GM19468 (cell line): ENCODE results near the gene AMY2A.
"Not testable (repeated sequence)": the region's sequence is repeated elsewhere in the genome, so short reads cannot be mapped to it uniquely, and the experiment has no call there.

ENCODE experiments used
- ATAC-seq: cut with Tn5 transposase; IDR thresholded peaks from one replicate; pipeline ENCODE4 v1.9.1; 2021; ENCODE audit warnings: mild to moderate bottlenecking, moderate library complexity, moderate number of reproducible peaks; ENCODE audit not compliant: unreplicated experiment; ENCODE audit errors: extremely low read depth

AMY2A gene

GRCh38 chr1:103616994-103617477 is at the start of gene AMY2A:
Gene AMY2A, plus strand, starts transcription at chr1:103617427. Its CDS starts 14 bp downstream, at chr1:103617441.
- not testable (repeated sequence) for ATAC-seq

- ATAC-seq, result no peak
These were observed 47.7 kb upstream of the AMY2A start for GRCh38 chr1:103569493-103569892.

- ATAC-seq, result not testable (repeated sequence)
These were observed 45.9 kb upstream of the AMY2A start, which contains the start of gene AMY2B for GRCh38 chr1:103571289-103571688. Gene AMY2B, plus strand, starts transcription at chr1:103571589. Its CDS starts 14 bp downstream, at chr1:103571603.

GRCh38 chr1:103576065-103576464 is 41.2 kb upstream of the AMY2A start:
- ATAC-seq, result no peak

GRCh38 chr1:103576784-103577183 is 40.4 kb upstream of the AMY2A start:
- not testable (repeated sequence) for ATAC-seq

GRCh38 chr1:103582464-103582863 is 34.8 kb upstream of the AMY2A start:
- no peak for ATAC-seq

GRCh38 chr1:103583887-103584286 is 33.3 kb upstream of the AMY2A start:
- ATAC-seq, result no peak

- ATAC-seq, result no peak
These were observed 32.7 kb upstream of the AMY2A start for GRCh38 chr1:103584537-103584936.

- ATAC-seq, result not testable (repeated sequence)
These were observed 14.5 kb upstream of the AMY2A start for GRCh38 chr1:103602740-103603139.

GRCh38 chr1:103616362-103616761 is 865 bp upstream of the AMY2A start:
- no peak for ATAC-seq

GRCh38 chr1:103627436-103627835 is 10.2 kb downstream of the AMY2A start:
- ATAC-seq, result not testable (repeated sequence)

- not testable (repeated sequence) for ATAC-seq
These were observed 24.0 kb downstream of the AMY2A start for GRCh38 chr1:103641194-103641593.

- ATAC-seq, result not testable (repeated sequence)
These were observed 26.7 kb downstream of the AMY2A start for GRCh38 chr1:103643908-103644307.

GRCh38 chr1:103650305-103650704 is 33.1 kb downstream of the AMY2A start:
- ATAC-seq, result not testable (repeated sequence)

GRCh38 chr1:103650889-103651288 is 33.7 kb downstream of the AMY2A start:
- not testable (repeated sequence) for ATAC-seq

- not testable (repeated sequence) for ATAC-seq
These were observed 36.9 kb downstream of the AMY2A start for GRCh38 chr1:103654133-103654532.

- ATAC-seq, result not testable (repeated sequence)
These were observed 38.2 kb downstream of the AMY2A start, which contains the start of gene AMY1A for GRCh38 chr1:103655460-103655859. Gene AMY1A, plus strand, starts transcription at chr1:103655760. Its CDS starts 571 bp downstream, at chr1:103656331.
